H1 (cell line): ENCODE results near the gene OSBPL2. TPM values are rescaled to one million over a fixed set of nuclear protein-coding genes. Genes with fewer than 3 reads are reported as not detected.

ENCODE experiments used
- CTCF ChIA-PET: fragments of 300-600 bp; sonication (Branson Sonifier 250); formaldehyde crosslinking; loops from one replicate; lab custom pipeline; 2021; ENCODE audit not compliant: partially characterized antibody; lab: Charles Lee
- POLR2A ChIA-PET: fragments of 300-600 bp; sonication (Branson Sonifier 250); formaldehyde crosslinking; loops from one replicate; lab custom pipeline; 2021; ENCODE audit warnings: inconsistent platforms; ENCODE audit not compliant: partially characterized antibody; lab: Charles Lee
- DNase-seq, 2 experiments: peaks; one replicate each; pipeline versions ENCODE4 v3.0.0 to v3.0.0-alpha.2; 2010 to 2022; ENCODE audit warnings: low spot score in 2 of 2, low read depth in 1 of 2, mixed read lengths in 1 of 2
- FAIRE-seq: peaks from 2 replicates; lab custom pipeline; 2011; peaks lifted over from hg19 to GRCh38; lab: Jason Lieb, UNC
- H2AFZ ChIP-seq: 2 replicates; pipeline ENCODE4 v1.8.1; 2012; ENCODE audit warnings: low read length, inconsistent platforms
- H2AK5ac ChIP-seq: 2 replicates; pipeline ENCODE4 v1.6.1; 2013; ENCODE audit warnings: low read depth, low read length
- H2BK120ac ChIP-seq: replicated peaks from 2 replicates; pipeline ENCODE3; 2013; ENCODE audit warnings: low read depth, low read length, inconsistent platforms
- H2BK12ac ChIP-seq: 2 replicates; pipeline ENCODE4 v1.6.1; 2013; ENCODE audit warnings: low read depth, low read length
- H2BK15ac ChIP-seq: 2 replicates; pipeline ENCODE4 v1.6.1; 2013; ENCODE audit warnings: low read length
- H2BK20ac ChIP-seq: 2 replicates; pipeline ENCODE4 v1.6.1; 2013; ENCODE audit warnings: low read length
- H2BK5ac ChIP-seq: 2 replicates; pipeline ENCODE4 v1.6.1; 2013; ENCODE audit warnings: low read depth, low read length
- H3K14ac ChIP-seq: 2 replicates; pipeline ENCODE4 v1.6.1; 2013; ENCODE audit warnings: inconsistent platforms; ENCODE audit not compliant: insufficient read length
- H3K18ac ChIP-seq: 2 replicates; pipeline ENCODE4 v1.6.1; 2013; ENCODE audit warnings: low read length; ENCODE audit errors: extremely low read depth
- H3K23ac ChIP-seq: 2 replicates; pipeline ENCODE4 v1.6.1; 2013; ENCODE audit warnings: inconsistent platforms; ENCODE audit not compliant: insufficient read length
- H3K23me2 ChIP-seq: 2 replicates; pipeline ENCODE4 v1.6.1; 2013; ENCODE audit warnings: low read depth, low read length
- H3K27ac ChIP-seq: 2 replicates; pipeline ENCODE4 v1.6.1; 2011; ENCODE audit warnings: low read depth, low read length, inconsistent platforms
- H3K27me3 ChIP-seq, 4 experiments: replicated peaks in 1 of 4; 1 replicate in 1 of 4; 2 replicates in 3 of 4; pipeline versions ENCODE4 v1.6.1 to v1.8.1; 2011 to 2013; ENCODE audit warnings: low read length in 3 of 4, mild to moderate bottlenecking in 3 of 4, inconsistent platforms in 2 of 4, mixed read lengths in 2 of 4, moderate library complexity in 1 of 4; ENCODE audit not compliant: control insufficient read depth in 3 of 4, insufficient read depth in 3 of 4; ENCODE audit errors: extremely low read depth in 1 of 4
- H3K36me3 ChIP-seq, 4 experiments: 2 replicates each; pipeline versions ENCODE4 v1.6.1 to v1.8.1; 2011 to 2013; ENCODE audit warnings: mild to moderate bottlenecking in 4 of 4, low read length in 3 of 4, moderate library complexity in 2 of 4, control low read depth in 1 of 4, inconsistent platforms in 1 of 4; ENCODE audit not compliant: insufficient read depth in 4 of 4, control insufficient read depth in 2 of 4
- H3K4ac ChIP-seq: replicated peaks from 2 replicates; pipeline ENCODE3; 2013; ENCODE audit warnings: low read length, low read depth, mixed read lengths, inconsistent platforms; ENCODE audit not compliant: insufficient read length
- H3K4me1 ChIP-seq, 4 experiments: replicated peaks in 1 of 4; 1 replicate in 1 of 4; 2 replicates in 3 of 4; pipeline versions ENCODE4 v1.6.1 to v1.8.1; 2011 to 2013; ENCODE audit warnings: low read length in 3 of 4, inconsistent platforms in 2 of 4, mixed read lengths in 1 of 4; ENCODE audit not compliant: insufficient read depth in 4 of 4, control insufficient read depth in 3 of 4
- H3K4me2 ChIP-seq, 2 experiments: 2 replicates each; pipeline versions ENCODE4 v1.6.1 to v1.8.1; 2011 to 2013; ENCODE audit warnings: low read depth in 2 of 2, low read length in 2 of 2, control low read depth in 1 of 2, inconsistent platforms in 1 of 2, mild to moderate bottlenecking in 1 of 2; ENCODE audit not compliant: insufficient read depth in 1 of 2
- H3K4me3 ChIP-seq, 4 experiments: fragments of 200-600, 300-600 bp in 1 of 4; sonication (generic), shearing (Covaris generic), sonication (Bioruptor Twin) in 1 of 4; 2 replicates each; pipeline versions ENCODE4 v1.5.1 to v1.8.1; 2011 to 2016; ENCODE audit warnings: low read length in 4 of 4, low read depth in 3 of 4, control low read depth in 2 of 4, inconsistent platforms in 2 of 4, mild to moderate bottlenecking in 2 of 4, mixed read lengths in 1 of 4, moderate library complexity in 1 of 4; ENCODE audit not compliant: insufficient read depth in 2 of 4; ENCODE audit errors: extremely low read depth in 1 of 4
- H3K56ac ChIP-seq: replicated peaks from 2 replicates; pipeline ENCODE3; 2013; ENCODE audit warnings: low read depth, mild to moderate bottlenecking, mixed read lengths, low read length, inconsistent platforms; ENCODE audit not compliant: insufficient read length
- H3K79me1 ChIP-seq: 2 replicates; pipeline ENCODE4 v1.6.1; 2013; ENCODE audit warnings: low read depth, low read length, control low read depth
- H3K79me2 ChIP-seq, 2 experiments: 2 replicates each; pipeline versions ENCODE4 v1.6.1 to v1.8.1; 2012 to 2013; ENCODE audit warnings: low read length in 2 of 2, mild to moderate bottlenecking in 2 of 2, inconsistent platforms in 1 of 2; ENCODE audit not compliant: insufficient read depth in 2 of 2, control insufficient read depth in 1 of 2
- H3K9ac ChIP-seq, 4 experiments: replicated peaks in 1 of 4; 1 replicate in 1 of 4; 2 replicates in 3 of 4; pipeline versions ENCODE4 v1.6.1 to v1.8.1; 2011 to 2013; ENCODE audit warnings: low read depth in 3 of 4, low read length in 3 of 4, control low read depth in 2 of 4, mild to moderate bottlenecking in 2 of 4, moderate library complexity in 2 of 4, inconsistent platforms in 1 of 4; ENCODE audit errors: extremely low read depth in 1 of 4
- H3K9me3 ChIP-seq, 2 experiments: 2 replicates each; pipeline versions ENCODE4 v1.6.1 to v1.8.1; 2012 to 2013; ENCODE audit warnings: mild to moderate bottlenecking in 2 of 2, moderate library complexity in 2 of 2, control low read depth in 1 of 2, inconsistent platforms in 1 of 2, low read depth in 1 of 2, low read length in 1 of 2, mixed read lengths in 1 of 2; ENCODE audit not compliant: insufficient read depth in 2 of 2
- H4K20me1 ChIP-seq, 2 experiments: replicated peaks in 1 of 2; 2 replicates each; pipeline versions ENCODE3 to v1.8.1; 2011 to 2013; ENCODE audit warnings: inconsistent platforms in 2 of 2, low read length in 2 of 2, mild to moderate bottlenecking in 1 of 2; ENCODE audit not compliant: insufficient read depth in 2 of 2, control insufficient read depth in 1 of 2
- H4K5ac ChIP-seq: 2 replicates; pipeline ENCODE4 v1.6.1; 2013; ENCODE audit warnings: low read length, low read depth, mixed read lengths, inconsistent platforms; ENCODE audit not compliant: insufficient read length
- H4K8ac ChIP-seq: 2 replicates; pipeline ENCODE4 v1.8.0; 2013; ENCODE audit warnings: mild to moderate bottlenecking, moderate library complexity, low read length, inconsistent platforms; ENCODE audit not compliant: insufficient read depth; ENCODE audit errors: extremely low read depth
- H4K91ac ChIP-seq: replicated peaks from 2 replicates; pipeline ENCODE3; 2013; ENCODE audit warnings: low read length, mixed read lengths, inconsistent platforms; ENCODE audit not compliant: insufficient read length
- ATF3 ChIP-seq: IDR thresholded peaks from 2 replicates; pipeline ENCODE4 v1.6.1; 2011; ENCODE audit warnings: low read depth, mild to moderate bottlenecking, low read length; ENCODE audit not compliant: insufficient read depth
- NRF1 ChIP-seq: IDR thresholded peaks from 2 replicates; pipeline ENCODE4 v1.6.1; 2011; ENCODE audit warnings: mild to moderate bottlenecking, low read depth, low read length, improper control_type of control experiment
- SP2 ChIP-seq: IDR thresholded peaks from 2 replicates; pipeline ENCODE4 v1.6.1; 2012; ENCODE audit warnings: mild to moderate bottlenecking, low read length, inconsistent platforms
- SP4 ChIP-seq: IDR thresholded peaks from 2 replicates; pipeline ENCODE4 v1.6.1; 2012; ENCODE audit warnings: low read length, inconsistent platforms
- WGBS, 2 experiments: shearing (Covaris generic) in 1 of 2; methylation state at CpG; one replicate each; pipeline versions ENCODE4 v1.1.6 to v1.1.7; 2013 to 2015; ENCODE audit warnings: low lambda C conversion rate in 2 of 2, mixed read lengths in 2 of 2, inconsistent platforms in 1 of 2, low coverage in 1 of 2, missing lambda C conversion rate in 1 of 2; ENCODE audit not compliant: insufficient replicate concordance in 2 of 2, insufficient coverage in 1 of 2, insufficient read length in 1 of 2; ENCODE audit errors: extremely low coverage in 1 of 2, missing lambda C conversion rate in 1 of 2; 5-methylcytosine and 5-hydroxymethylcytosine counted together
- polyA plus RNA-seq, 7 experiments: library from polyadenylated mRNA; depleted of rRNA in 3 of 7; stranded (reverse) in 5 of 7; unstranded in 2 of 7; fragments of >200 nt in 5 of 7; fragments of 200-250 nt in 2 of 7; gene quantifications; 1 replicate in 5 of 7; 2 replicates in 1 of 7; 4 replicates in 1 of 7; pipeline versions ENCODE4 v1.2.1 to v1.2.3, GENCODE V29; 2011 to 2013; ENCODE audit warnings: missing spikeins in 2 of 7, mixed read lengths in 2 of 7
- total RNA-seq: library from RNA; stranded (reverse); fragmentation: NEBNext Ultra II Directional; extraction: Animal tissue kit (Norgen Biotek cat#: 25700); gene quantifications from 2 replicates; pipeline ENCODE4 v1.2.1, GENCODE V29; 2021

Gene OSBPL2
- total and polyA plus RNA-seq, 2 of the 8 experiments (the other 6 are each of a cell fraction or from before 2014, with no cell fraction given): 11.7 to 42.4 TPM

GRCh38 chr20:62311150-62311549 is 72.8 kb downstream of the OSBPL2 start:
- Histone ChIP-seq H3K79me1 (no peaks in the 10 kb centered on the region; the same call in 1 of the 2 replicates), H3K23ac (no peak overlapping the region), H3K56ac (no peak overlapping the region), H3K79me2 (no peaks in the 10 kb centered on the region; a peak in 1 of 4 replicates), H3K18ac (no peak overlapping the region), H2BK5ac (no peak overlapping the region), H3K14ac (no peak overlapping the region), H2AFZ (no peak overlapping the region), H2BK15ac (no peak overlapping the region), H3K4ac (no peak overlapping the region), H3K9ac (no peak overlapping the region), H3K27me3 (no peaks in the 10 kb centered on the region), H3K4me3 (no peak overlapping the region), H2AK5ac (no peak overlapping the region), H4K20me1 (peaks cover 8 to 29% of the 10 kb centered on the region in 2 experiments), H3K36me3 (peaks cover 41 to 97% (median 78%) of the 10 kb centered on the region in 4 experiments), H4K8ac (no peak overlapping the region), H3K23me2 (no peaks in the 10 kb centered on the region), H2BK12ac (no peak overlapping the region), H3K27ac (no peak overlapping the region), H3K4me2 (no peak overlapping the region), H2BK20ac (no peak overlapping the region), H3K9me3 (no peaks in the 10 kb centered on the region), H4K5ac (no peak overlapping the region), H2BK120ac (no peak overlapping the region), H3K4me1 (no peaks in the 10 kb centered on the region), H4K91ac (no peak overlapping the region)
- no peak for FAIRE-seq
- no peak for DNase-seq
- POLR2A ChIA-PET: interaction anchor here (0.6 to 14.6 kb wide), 7 partner anchors 8 to 77 kb away, joined by 3 to 170 read pairs (median 40); partner anchors contain the start of genes LAMA5 and RPS21
- CTCF ChIA-PET: interaction anchor here (1.4 to 1.7 kb wide), 3 partner anchors 53 to 72 kb away, joined by 4 to 5 read pairs (median 4); no protein-coding TSS in a partner anchor
- WGBS, 2 experiments: 87% methylated on average over 16 of the region's 18 CpGs; no CpG with 5 or more reads in 1 of the 2 experiments
- TF ChIP-seq SP2: no peak
- no peak for TF ChIP-seq NRF1
- no peak for TF ChIP-seq ATF3
- TF ChIP-seq SP4: no peak
